Measurements from ENCODE around the gene PRTN3.
"Not testable (repeated sequence)": the region's sequence is repeated elsewhere in the genome, so short reads cannot be mapped to it uniquely, and the experiment has no call there.

The PRTN3 gene

GRCh38 chr19:850221-850978 is 9.6 kb downstream of the PRTN3 start:
- in situ Hi-C loops (cut with MboI; ENCODE audit: low sequenced_read_pairs, unreplicated experiment): no loop called here
- TF ChIP-seq CTCF (IDR thresholded peaks at IDR 0.05; ENCODE audit: borderline replicate concordance, control extremely low read depth, extremely low read depth, insufficient read depth, missing control alignments): no peak

GRCh38 chr19:850979-851335 is 10.2 kb downstream of the PRTN3 start:
- in situ Hi-C loops (cut with MboI; ENCODE audit: low sequenced_read_pairs, unreplicated experiment): no loop called here
- no peak for DNase-seq (ENCODE audit: low spot score)
- no peak for TF ChIP-seq CTCF (IDR thresholded peaks at IDR 0.05; ENCODE audit: borderline replicate concordance, control extremely low read depth, extremely low read depth, insufficient read depth, missing control alignments)

More at GRCh38 chr19:850221-850978, 9.6 kb downstream of the PRTN3 start:
- no peak for DNase-seq (ENCODE audit: low spot score)

- in situ Hi-C loops (cut with MboI; ENCODE audit: low sequenced_read_pairs, unreplicated experiment): no loop called here
- TF ChIP-seq CTCF (IDR thresholded peaks at IDR 0.05; ENCODE audit: borderline replicate concordance, control extremely low read depth, extremely low read depth, insufficient read depth, missing control alignments): no peak
Measured at GRCh38 chr19:852136-853013, 11.6 kb downstream of the PRTN3 start, which contains the start of gene ELANE. Gene ELANE, plus strand, starts transcription at chr19:852303. Its CDS starts 26 bp downstream, at chr19:852329.

DNA sequence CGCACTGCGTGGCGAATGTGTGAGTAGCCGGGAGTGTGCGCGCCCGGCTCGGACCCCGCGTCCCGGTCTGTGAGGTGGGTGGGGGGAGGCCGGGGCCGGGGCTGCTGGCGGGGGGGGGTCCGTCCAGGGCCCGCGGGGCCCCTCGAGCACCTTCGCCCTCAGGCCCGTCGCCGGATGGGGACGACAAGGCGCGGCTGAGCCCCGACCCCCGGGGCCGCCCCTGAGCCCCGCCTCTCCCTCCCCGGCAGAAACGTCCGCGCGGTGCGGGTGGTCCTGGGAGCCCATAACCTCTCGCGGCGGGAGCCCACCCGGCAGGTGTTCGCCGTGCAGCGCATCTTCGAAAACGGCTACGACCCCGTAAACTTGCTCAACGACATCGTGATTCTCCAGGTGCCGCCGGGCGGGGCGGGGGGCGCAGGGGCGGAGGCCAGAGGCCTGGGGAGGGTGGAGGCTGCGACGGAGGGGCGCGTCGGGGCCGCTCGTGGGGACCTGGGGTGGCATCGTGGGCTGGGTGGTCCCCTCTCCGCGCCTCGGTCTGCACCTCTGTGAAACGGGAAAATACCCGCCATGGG is 12.3 kb downstream of the PRTN3 start:
- in situ Hi-C loops (cut with MboI; ENCODE audit: low sequenced_read_pairs, unreplicated experiment): no loop called here
- no peak for DNase-seq (ENCODE audit: low spot score)
- no peak for TF ChIP-seq CTCF (IDR thresholded peaks at IDR 0.05; ENCODE audit: borderline replicate concordance, control extremely low read depth, extremely low read depth, insufficient read depth, missing control alignments)

More at GRCh38 chr19:852136-853013, 11.6 kb downstream of the PRTN3 start, which contains the start of gene ELANE:
- DNase-seq (ENCODE audit: low spot score): no peak

GRCh38 chr19:853614-854220 is 12.9 kb downstream of the PRTN3 start:
- in situ Hi-C loops (cut with MboI; ENCODE audit: low sequenced_read_pairs, unreplicated experiment); DNase-seq (ENCODE audit: low spot score): not testable (repeated sequence)

DNA sequence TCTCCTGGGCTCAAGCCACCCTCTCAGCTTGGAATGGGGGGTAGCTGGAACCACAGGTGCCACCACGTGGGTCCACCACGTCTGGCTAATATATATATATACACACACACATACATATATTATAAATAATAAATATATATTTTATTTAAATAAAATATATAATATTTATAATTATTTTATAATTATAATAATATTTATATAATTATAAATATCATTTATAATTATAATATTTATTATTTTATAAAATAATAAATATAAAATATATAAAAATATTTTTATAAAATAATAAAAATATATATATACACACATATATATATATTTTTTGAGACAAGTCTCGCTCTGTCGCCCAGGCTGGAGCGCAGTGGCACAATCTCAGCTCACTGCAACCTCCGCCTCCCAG is 13.8 kb downstream of the PRTN3 start:
- TF ChIP-seq CTCF (IDR thresholded peaks at IDR 0.05; ENCODE audit: borderline replicate concordance, control extremely low read depth, extremely low read depth, insufficient read depth, missing control alignments): no peak
- in situ Hi-C loops (cut with MboI; ENCODE audit: low sequenced_read_pairs, unreplicated experiment): no loop called here
- no peak for DNase-seq (ENCODE audit: low spot score)

Data from GM13976 (cell line).